Fibroblast of lung (primary cell): ENCODE measurements around the gene NUDT8. TPM values are rescaled to one million over a fixed set of nuclear protein-coding genes. Genes with fewer than 3 reads are reported as not detected.

ENCODE experiments used
- DNase-seq, 2 donors: peaks; one replicate each; pipeline versions ENCODE4 v3.0.0 to v3.0.0-alpha.2; 2010; ENCODE audit warnings: low read depth in 2 of 2
- H2AFZ ChIP-seq: 2 replicates; pipeline ENCODE4 v1.5.1; 2012; ENCODE audit warnings: low read length, control low read depth, inconsistent platforms
- H3K27ac ChIP-seq: 2 replicates; pipeline ENCODE4 v1.5.1; 2011; ENCODE audit warnings: low read length, control low read depth; ENCODE audit not compliant: insufficient read depth
- H3K27me3 ChIP-seq: 2 replicates; pipeline ENCODE4 v1.5.1; 2011; ENCODE audit warnings: mild to moderate bottlenecking, low read length; ENCODE audit not compliant: control insufficient read depth, insufficient read depth
- H3K36me3 ChIP-seq: 2 replicates; pipeline ENCODE4 v1.5.1; 2011; ENCODE audit warnings: low read length; ENCODE audit not compliant: control insufficient read depth, insufficient read depth
- H3K4me1 ChIP-seq: 2 replicates; pipeline ENCODE4 v1.5.1; 2011; ENCODE audit warnings: low read length; ENCODE audit not compliant: control insufficient read depth, insufficient read depth; ENCODE audit errors: extremely low read depth
- H3K4me2 ChIP-seq: 2 replicates; pipeline ENCODE4 v1.5.1; 2011; ENCODE audit warnings: low read length, control low read depth; ENCODE audit not compliant: insufficient read depth; ENCODE audit errors: extremely low read depth
- H3K4me3 ChIP-seq, 4 experiments: fragments of 200-600 bp in 1 of 4; sonication (generic) in 1 of 4; replicated peaks in 1 of 4; 2 replicates each; pipeline ENCODE4 v1.5.1; 2011 to 2016; ENCODE audit warnings: low read length in 4 of 4, low read depth in 3 of 4, mild to moderate bottlenecking in 3 of 4, control low read depth in 2 of 4, inconsistent platforms in 1 of 4, mixed read lengths in 1 of 4; ENCODE audit not compliant: insufficient read depth in 1 of 4; ENCODE audit errors: control extremely low read depth in 1 of 4
- H3K79me2 ChIP-seq: 2 replicates; pipeline ENCODE4 v1.5.1; 2012; ENCODE audit warnings: mild to moderate bottlenecking, low read length, inconsistent platforms; ENCODE audit not compliant: control insufficient read depth, insufficient read depth
- H3K9ac ChIP-seq: 2 replicates; pipeline ENCODE4 v1.5.1; 2011; ENCODE audit warnings: mild to moderate bottlenecking, low read length, control low read depth; ENCODE audit not compliant: insufficient read depth
- H3K9me3 ChIP-seq: 2 replicates; pipeline ENCODE4 v1.5.1; 2012; ENCODE audit warnings: low read depth, low read length; ENCODE audit not compliant: control insufficient read depth, insufficient read depth
- H4K20me1 ChIP-seq: 2 replicates; pipeline ENCODE4 v1.5.1; 2011; ENCODE audit warnings: low read length; ENCODE audit not compliant: control insufficient read depth, insufficient read depth; ENCODE audit errors: extremely low read depth
- EZH2 ChIP-seq: IDR thresholded peaks from 2 replicates; pipeline ENCODE4 v1.5.1; 2012; ENCODE audit warnings: low read length, control low read depth, mild to moderate bottlenecking; ENCODE audit errors: missing control alignments
- polyA plus RNA-seq, 2 donors: library from polyadenylated mRNA; depleted of rRNA in 1 of 2; stranded (reverse) in 1 of 2; unstranded in 1 of 2; fragments of >200 nt; gene quantifications; 2 replicates each; pipeline ENCODE4 v1.2.1, GENCODE V29; 2011 to 2012; ENCODE audit warnings: missing spikeins in 1 of 2
- total RNA-seq: library from RNA; depleted of rRNA; stranded (reverse); fragments of >200 nt; gene quantifications from 2 replicates; pipeline ENCODE4 v1.2.1, GENCODE V29; 2014
- TF ChIP-seq, protein P1 (sequence below), 2 donors: IDR thresholded peaks in 1 of 2; conservative IDR thresholded peaks in 1 of 2; 1 replicate in 1 of 2; 2 replicates in 1 of 2; pipeline ENCODE4 v1.5.1; 2011 to 2012; ENCODE audit warnings: low read length in 2 of 2, control low read depth in 1 of 2, inconsistent platforms in 1 of 2, low read depth in 1 of 2, mild to moderate bottlenecking in 1 of 2

NUDT8 gene
- total and polyA plus RNA-seq, 2 donors (not counting 1 experiment from before 2014, with no cell fraction given): 0.90 to 5.0 TPM

DNA sequence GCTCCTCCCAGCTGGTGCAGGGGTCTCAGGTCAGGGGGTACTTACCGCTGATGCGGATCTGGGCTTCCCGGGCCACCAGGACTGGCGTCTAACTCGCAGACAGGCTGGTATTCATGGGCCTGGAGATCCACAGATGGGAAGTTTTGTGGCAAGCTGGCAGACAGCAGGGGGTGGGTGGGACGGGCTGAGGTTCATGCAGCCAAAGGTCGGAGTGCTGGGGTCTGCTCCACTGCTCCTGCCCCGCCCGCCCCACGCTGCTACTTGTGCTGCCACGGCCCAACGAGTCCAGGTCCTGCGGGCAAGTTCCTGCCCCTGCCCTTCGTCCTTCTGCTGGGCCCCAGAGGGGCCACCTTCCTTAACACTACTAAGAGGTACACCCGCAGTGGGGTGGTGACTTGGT is 17.7 kb upstream of the NUDT8 start:
- no peak for DNase-seq
- no peak overlapping the region for H3K9ac ChIP-seq
- no peak for TF ChIP-seq EZH2
- TF ChIP-seq, protein P1, sequence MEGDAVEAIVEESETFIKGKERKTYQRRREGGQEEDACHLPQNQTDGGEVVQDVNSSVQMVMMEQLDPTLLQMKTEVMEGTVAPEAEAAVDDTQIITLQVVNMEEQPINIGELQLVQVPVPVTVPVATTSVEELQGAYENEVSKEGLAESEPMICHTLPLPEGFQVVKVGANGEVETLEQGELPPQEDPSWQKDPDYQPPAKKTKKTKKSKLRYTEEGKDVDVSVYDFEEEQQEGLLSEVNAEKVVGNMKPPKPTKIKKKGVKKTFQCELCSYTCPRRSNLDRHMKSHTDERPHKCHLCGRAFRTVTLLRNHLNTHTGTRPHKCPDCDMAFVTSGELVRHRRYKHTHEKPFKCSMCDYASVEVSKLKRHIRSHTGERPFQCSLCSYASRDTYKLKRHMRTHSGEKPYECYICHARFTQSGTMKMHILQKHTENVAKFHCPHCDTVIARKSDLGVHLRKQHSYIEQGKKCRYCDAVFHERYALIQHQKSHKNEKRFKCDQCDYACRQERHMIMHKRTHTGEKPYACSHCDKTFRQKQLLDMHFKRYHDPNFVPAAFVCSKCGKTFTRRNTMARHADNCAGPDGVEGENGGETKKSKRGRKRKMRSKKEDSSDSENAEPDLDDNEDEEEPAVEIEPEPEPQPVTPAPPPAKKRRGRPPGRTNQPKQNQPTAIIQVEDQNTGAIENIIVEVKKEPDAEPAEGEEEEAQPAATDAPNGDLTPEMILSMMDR (conservative IDR thresholded peaks at IDR 0.05 in 1 of 2, IDR thresholded peaks at IDR 0.05 in 1 of 2; ENCODE audit: low read depth in 1 of 2, low read length in 2 of 2): no peak
- no peaks in the 10 kb centered on the region for H3K36me3 ChIP-seq
- no peaks in the 10 kb centered on the region for H3K27me3 ChIP-seq
- H3K4me3 ChIP-seq: no peak overlapping the region
- H2AFZ ChIP-seq: no peak overlapping the region
- H3K9me3 ChIP-seq: no peaks in the 10 kb centered on the region
- no peaks in the 10 kb centered on the region for H4K20me1 ChIP-seq
- no peak overlapping the region for H3K27ac ChIP-seq
- H3K4me1 ChIP-seq: no peaks in the 10 kb centered on the region
- H3K4me2 ChIP-seq: no peak overlapping the region
- H3K79me2 ChIP-seq: no peaks in the 10 kb centered on the region

GRCh38 chr11:67646535-67647336 is 17.0 kb upstream of the NUDT8 start:
- DNase-seq: no peak
- TF ChIP-seq EZH2: no peak
- TF ChIP-seq, protein P1 (conservative IDR thresholded peaks at IDR 0.05 in 1 of 2, IDR thresholded peaks at IDR 0.05 in 1 of 2; ENCODE audit: low read depth in 1 of 2, low read length in 2 of 2): no peak
- Histone ChIP-seq H3K27me3 (no peaks in the 10 kb centered on the region), H3K27ac (no peak overlapping the region), H2AFZ (no peak overlapping the region), H3K9me3 (no peaks in the 10 kb centered on the region), H4K20me1 (no peaks in the 10 kb centered on the region), H3K4me2 (no peak overlapping the region), H3K36me3 (no peaks in the 10 kb centered on the region), H3K9ac (no peak overlapping the region), H3K4me1 (no peaks in the 10 kb centered on the region), H3K4me3 (no peak overlapping the region), H3K79me2 (no peaks in the 10 kb centered on the region)

DNA sequence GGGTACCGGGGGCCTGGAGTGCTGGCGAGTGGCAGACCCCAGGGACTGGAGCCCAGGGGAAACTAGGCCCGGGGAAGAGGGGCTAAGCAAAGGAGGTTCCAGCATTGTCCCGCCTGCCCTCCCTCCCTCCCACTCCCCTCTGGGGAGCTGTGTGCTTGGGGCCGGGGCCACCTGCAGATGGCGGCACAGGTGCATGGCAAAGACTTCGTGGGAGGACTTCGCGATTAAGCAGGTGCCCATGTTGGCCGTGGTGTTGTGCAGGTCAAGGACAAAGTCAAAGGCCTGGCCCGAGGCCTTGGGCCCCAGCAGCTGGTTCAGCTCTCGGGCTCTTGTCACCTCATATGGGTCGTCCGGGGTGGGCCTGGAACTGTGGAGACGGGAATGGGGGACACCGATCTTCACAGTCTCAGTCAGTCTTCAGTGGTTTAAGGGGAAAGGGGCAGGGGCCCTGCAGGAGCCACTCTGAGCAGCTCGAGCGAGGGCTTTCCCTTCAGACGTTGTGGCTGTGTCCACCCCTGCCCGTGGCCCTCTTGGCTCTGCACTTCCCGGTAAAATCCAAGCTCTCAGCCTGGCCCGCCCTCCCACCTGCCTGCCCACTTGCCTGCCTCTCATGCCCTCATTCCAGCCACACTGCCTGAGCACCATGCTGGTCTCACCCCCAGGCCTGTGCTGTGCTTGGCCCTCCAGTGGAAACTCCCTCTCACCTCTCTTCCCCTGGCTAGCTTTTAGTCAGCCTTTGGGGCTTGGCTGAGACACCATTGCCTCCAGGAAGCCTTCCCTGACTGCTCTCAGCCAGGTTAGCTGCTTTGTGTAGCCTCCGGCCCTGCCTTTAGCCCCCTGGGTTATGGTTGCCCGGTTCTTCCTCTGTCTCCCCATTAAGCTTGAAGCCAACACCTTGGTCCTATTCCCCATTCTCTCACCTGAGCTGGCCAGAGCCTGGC is 16.1 kb upstream of the NUDT8 start:
- Histone ChIP-seq H3K27ac (no peak overlapping the region), H3K9ac (no peak overlapping the region), H3K36me3 (no peaks in the 10 kb centered on the region), H3K4me1 (no peaks in the 10 kb centered on the region), H3K4me2 (no peak overlapping the region), H4K20me1 (no peaks in the 10 kb centered on the region), H3K79me2 (no peaks in the 10 kb centered on the region), H3K4me3 (no peak overlapping the region), H2AFZ (no peak overlapping the region), H3K27me3 (no peaks in the 10 kb centered on the region), H3K9me3 (no peaks in the 10 kb centered on the region)
- DNase-seq: no peak
- no peak for TF ChIP-seq EZH2
- TF ChIP-seq, protein P1 (conservative IDR thresholded peaks at IDR 0.05 in 1 of 2, IDR thresholded peaks at IDR 0.05 in 1 of 2; ENCODE audit: low read depth in 1 of 2, low read length in 2 of 2): no peak
